ENCODE measurements around the gene SLC25A17. TPM values are rescaled to one million over a fixed set of nuclear protein-coding genes. Genes with fewer than 3 reads are reported as not detected.
A peak's percentile ranks its signal among the peaks of the same experiment; 100 is the strongest.
"Not testable (repeated sequence)": the region's sequence is repeated elsewhere in the genome, so short reads cannot be mapped to it uniquely, and the experiment has no call there.

Gene SLC25A17, protein sequence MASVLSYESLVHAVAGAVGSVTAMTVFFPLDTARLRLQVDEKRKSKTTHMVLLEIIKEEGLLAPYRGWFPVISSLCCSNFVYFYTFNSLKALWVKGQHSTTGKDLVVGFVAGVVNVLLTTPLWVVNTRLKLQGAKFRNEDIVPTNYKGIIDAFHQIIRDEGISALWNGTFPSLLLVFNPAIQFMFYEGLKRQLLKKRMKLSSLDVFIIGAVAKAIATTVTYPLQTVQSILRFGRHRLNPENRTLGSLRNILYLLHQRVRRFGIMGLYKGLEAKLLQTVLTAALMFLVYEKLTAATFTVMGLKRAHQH
- total RNA-seq (2021), result 42.7 and 51.6 TPM in 2 replicates
- percentile 84 among the genes with signal in this experiment for Bru-seq, nascent RNA
- percentile 89 among the genes with signal in this experiment for BruChase-seq, experiment 1, labeled RNA remaining after a 2-hour chase
- percentile 87 among the genes with signal in this experiment for BruChase-seq, experiment 2, labeled RNA remaining after a 6-hour chase
- long read RNA-seq, transcript SLC25A17-210 (9 exons, 2,262 nt), result major isoform, 50 of 66 reads
- long read RNA-seq, partial matches to known transcripts, result 2 of 66 reads
- long read RNA-seq, other reads (novel, unspliced or antisense), result 11 of 66 reads

DNA sequence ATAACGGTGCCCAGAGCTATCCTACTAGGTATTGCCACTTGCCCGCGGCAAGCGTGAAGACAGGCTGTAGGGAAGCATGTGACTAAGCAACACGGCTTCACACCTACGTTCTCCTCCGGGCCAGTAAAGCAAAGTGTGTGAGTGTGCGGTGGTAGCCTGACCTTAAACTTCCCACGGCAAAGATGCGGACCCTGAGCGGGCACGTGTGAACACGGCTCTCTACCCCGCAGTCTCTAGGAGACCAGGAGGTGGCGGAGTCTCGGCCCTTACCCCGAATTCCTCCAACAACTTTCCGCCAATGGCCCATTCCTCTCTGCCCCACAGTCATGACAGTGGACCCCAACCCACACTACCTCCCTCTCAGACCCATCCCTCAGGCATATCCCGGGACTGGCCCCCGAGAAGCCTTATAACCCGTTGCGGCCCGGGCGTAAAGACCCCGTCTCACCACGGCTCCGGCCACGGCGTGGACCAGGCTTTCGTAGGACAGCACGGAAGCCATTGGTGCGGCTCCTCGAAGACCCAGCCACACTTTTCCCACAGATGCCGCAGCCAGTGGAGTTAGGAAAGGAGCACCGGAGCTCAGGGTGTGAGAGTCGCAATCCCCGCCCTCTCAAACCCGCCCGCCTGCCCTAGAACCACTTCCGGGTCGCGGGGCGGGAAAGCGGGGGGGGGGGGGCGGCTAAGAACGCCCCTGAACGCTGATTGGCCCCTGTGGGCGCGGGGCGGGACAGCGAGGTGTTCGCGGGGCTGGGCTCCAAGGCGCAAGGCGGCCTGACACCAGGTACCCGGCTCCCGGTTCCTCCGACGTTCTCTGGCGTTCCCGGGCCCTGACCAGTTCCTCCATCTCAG, at the start of gene SLC25A17:
Gene SLC25A17 (minus strand): TSS at position 600 of the 852 bp plus-strand sequence. CDS start 98 bp downstream, at position 502.
- CTCF ChIA-PET, result interaction anchor here (0.6 to 1.8 kb wide), 2 partner anchors 58 to 136 kb away, joined by 3 to 5 read pairs; no protein-coding TSS in a partner anchor

DNA sequence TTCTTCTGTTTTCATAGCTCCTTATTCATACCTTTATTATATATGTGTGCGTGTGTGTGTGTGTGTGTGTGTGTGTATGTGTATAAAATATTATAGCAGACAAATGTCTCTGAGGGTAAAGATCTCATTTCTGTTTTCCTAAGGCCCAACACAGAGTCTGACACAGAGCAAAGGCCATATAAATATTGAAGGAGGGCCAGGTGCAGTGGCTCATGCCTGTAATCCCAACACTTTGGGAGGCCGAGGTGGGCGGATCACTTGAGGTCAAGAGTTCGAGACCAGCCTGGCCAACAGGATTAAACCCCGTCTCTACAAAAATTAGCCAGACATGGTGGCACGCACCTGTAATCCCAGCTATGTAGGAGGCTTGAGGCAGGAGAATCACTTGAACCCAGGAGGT, 49.2 kb upstream of the SLC25A17 start:
- H3K36me3 ChIP-seq (ENCODE audit: insufficient read depth, low read length, poor library complexity, severe bottlenecking), result peaks cover 19% of the 10 kb centered on the region
- DNase-seq (ENCODE audit: low spot score); H3K4me1 ChIP-seq (ENCODE audit: insufficient read depth, low read length, poor library complexity, severe bottlenecking); BruUV-seq (replicated peaks); H3K4me3 ChIP-seq (ENCODE audit: low read depth, low read length, poor library complexity, severe bottlenecking); H3K27ac ChIP-seq (ENCODE audit: low read depth, low read length, poor library complexity, severe bottlenecking); H3K9me3 ChIP-seq (ENCODE audit: low read depth, low read length, poor library complexity, severe bottlenecking); H3K27me3 ChIP-seq (replicated peaks; ENCODE audit: insufficient read depth, low read depth, low read length, poor library complexity); CTCF ChIA-PET; intact Hi-C loops (cut with micrococcal nuclease; ENCODE audit: unreplicated experiment); POLR2A ChIA-PET (ENCODE audit: low non-redundant PET): not testable (repeated sequence)

More for the DNA sequence above, at the start of gene SLC25A17:
- peaks cover 14% of the 10 kb centered on the region for H3K36me3 ChIP-seq (ENCODE audit: insufficient read depth, low read length, poor library complexity, severe bottlenecking)
- no peaks in the 10 kb centered on the region for H3K27me3 ChIP-seq (replicated peaks; ENCODE audit: insufficient read depth, low read depth, low read length, poor library complexity)
- peak within 1 kb of the TSS; percentile 87 for H3K27ac ChIP-seq (ENCODE audit: low read depth, low read length, poor library complexity, severe bottlenecking)
- BruUV-seq (replicated peaks), result no TSS peak
- DNase-seq (ENCODE audit: low spot score), result peak; percentile 94
- peak within 1 kb of the TSS; percentile 85 for H3K4me3 ChIP-seq (ENCODE audit: low read depth, low read length, poor library complexity, severe bottlenecking)
- H3K9me3 ChIP-seq (ENCODE audit: low read depth, low read length, poor library complexity, severe bottlenecking), result no peaks in the 10 kb centered on the region
- POLR2A ChIA-PET (ENCODE audit: low non-redundant PET), result no interaction called here
- TF ChIP-seq, protein P1, sequence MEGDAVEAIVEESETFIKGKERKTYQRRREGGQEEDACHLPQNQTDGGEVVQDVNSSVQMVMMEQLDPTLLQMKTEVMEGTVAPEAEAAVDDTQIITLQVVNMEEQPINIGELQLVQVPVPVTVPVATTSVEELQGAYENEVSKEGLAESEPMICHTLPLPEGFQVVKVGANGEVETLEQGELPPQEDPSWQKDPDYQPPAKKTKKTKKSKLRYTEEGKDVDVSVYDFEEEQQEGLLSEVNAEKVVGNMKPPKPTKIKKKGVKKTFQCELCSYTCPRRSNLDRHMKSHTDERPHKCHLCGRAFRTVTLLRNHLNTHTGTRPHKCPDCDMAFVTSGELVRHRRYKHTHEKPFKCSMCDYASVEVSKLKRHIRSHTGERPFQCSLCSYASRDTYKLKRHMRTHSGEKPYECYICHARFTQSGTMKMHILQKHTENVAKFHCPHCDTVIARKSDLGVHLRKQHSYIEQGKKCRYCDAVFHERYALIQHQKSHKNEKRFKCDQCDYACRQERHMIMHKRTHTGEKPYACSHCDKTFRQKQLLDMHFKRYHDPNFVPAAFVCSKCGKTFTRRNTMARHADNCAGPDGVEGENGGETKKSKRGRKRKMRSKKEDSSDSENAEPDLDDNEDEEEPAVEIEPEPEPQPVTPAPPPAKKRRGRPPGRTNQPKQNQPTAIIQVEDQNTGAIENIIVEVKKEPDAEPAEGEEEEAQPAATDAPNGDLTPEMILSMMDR (conservative IDR thresholded peaks at IDR 0.05; ENCODE audit: low read depth, low read length), result peak; percentile 43
- TF ChIP-seq EZH2 (IDR thresholded peaks at IDR 0.05; ENCODE audit: borderline replicate concordance, low read depth, low read length, poor library complexity, severe bottlenecking), result no peak
- peaks cover 15% of the 10 kb centered on the region for H3K4me1 ChIP-seq (ENCODE audit: insufficient read depth, low read length, poor library complexity, severe bottlenecking)
- intact Hi-C loops (cut with micrococcal nuclease; ENCODE audit: unreplicated experiment), result loop anchor here (1.0 kb wide), 2 partner anchors 37 to 136 kb away; partner anchors contain the start of gene ST13

DNA sequence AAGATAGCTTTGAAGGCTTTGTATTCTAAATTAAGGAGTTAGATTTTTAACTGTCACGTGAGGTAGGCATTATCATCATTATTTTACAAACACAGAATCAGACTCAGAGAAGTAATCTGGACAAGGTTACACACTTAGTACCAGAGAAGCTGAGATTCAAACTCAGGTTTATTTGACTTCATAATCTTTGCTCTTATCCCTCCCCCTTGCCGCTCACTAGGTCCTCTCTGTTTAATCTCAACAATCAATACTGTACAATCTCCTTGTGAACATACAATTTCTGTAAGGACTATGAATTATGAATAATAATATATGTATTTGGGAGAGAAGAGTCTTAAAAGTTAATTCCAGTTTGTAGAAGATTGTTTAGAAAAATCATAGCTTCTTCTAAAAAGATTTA, 48.0 kb upstream of the SLC25A17 start:
- no peak for TF ChIP-seq EZH2 (IDR thresholded peaks at IDR 0.05; ENCODE audit: borderline replicate concordance, low read depth, low read length, poor library complexity, severe bottlenecking)
- TF ChIP-seq, protein P1 (conservative IDR thresholded peaks at IDR 0.05; ENCODE audit: low read depth, low read length), result no peak
- POLR2A ChIA-PET (ENCODE audit: low non-redundant PET), result no interaction called here
- intact Hi-C loops (cut with micrococcal nuclease; ENCODE audit: unreplicated experiment), result no loop called here
- no peak for DNase-seq (ENCODE audit: low spot score)
- H3K4me1 ChIP-seq (ENCODE audit: insufficient read depth, low read length, poor library complexity, severe bottlenecking), result peaks cover 4% of the 10 kb centered on the region
- H3K9me3 ChIP-seq (ENCODE audit: low read depth, low read length, poor library complexity, severe bottlenecking), result no peaks in the 10 kb centered on the region
- no peak overlapping the region for H3K27ac ChIP-seq (ENCODE audit: low read depth, low read length, poor library complexity, severe bottlenecking)
- no peaks in the 10 kb centered on the region for H3K27me3 ChIP-seq (replicated peaks; ENCODE audit: insufficient read depth, low read depth, low read length, poor library complexity)
- no peak overlapping the region for H3K4me3 ChIP-seq (ENCODE audit: low read depth, low read length, poor library complexity, severe bottlenecking)
- CTCF ChIA-PET, result no interaction called here
- H3K36me3 ChIP-seq (ENCODE audit: insufficient read depth, low read length, poor library complexity, severe bottlenecking), result peaks cover 18% of the 10 kb centered on the region
- BruUV-seq (replicated peaks), result no TSS peak
